ENCODE results near the gene DNAL4.

The DNAL4 gene

DNA sequence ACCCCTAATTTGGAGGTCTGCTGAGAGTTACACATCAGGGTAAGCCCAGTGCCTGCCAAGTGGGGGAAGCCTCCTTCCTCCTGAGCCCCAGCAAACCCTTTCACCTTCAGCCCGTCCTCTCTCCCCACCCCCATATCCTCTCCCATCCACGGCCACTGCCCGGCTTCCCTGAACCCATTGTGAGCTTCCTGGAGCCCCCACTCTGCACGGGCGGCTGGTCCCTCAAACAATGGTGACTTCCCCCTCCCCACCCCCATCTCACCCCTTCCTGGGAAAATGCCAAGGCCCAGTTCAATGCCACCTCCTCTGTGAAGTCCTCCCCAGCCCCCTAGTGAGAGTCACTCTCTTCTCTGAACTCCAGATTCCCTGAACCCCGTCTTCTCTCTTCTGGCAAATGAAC lies 17.9 kb downstream of the DNAL4 start:
- TF ChIP-seq SIN3A (IDR thresholded peaks at IDR 0.05; ENCODE audit: borderline replicate concordance, insufficient read depth, low read length) (no peak), FOXP2 (optimal IDR thresholded peaks at IDR 0.05; ENCODE audit: borderline replicate concordance, extremely low read depth, extremely low read length, insufficient read depth) (no peak), TAF1 (IDR thresholded peaks at IDR 0.05; ENCODE audit: borderline replicate concordance, insufficient read depth, low read length) (no peak), POLR2AphosphoS5 (IDR thresholded peaks at IDR 0.05; ENCODE audit: low read depth, low read length) (no peak)
- TF ChIP-seq, protein P1, sequence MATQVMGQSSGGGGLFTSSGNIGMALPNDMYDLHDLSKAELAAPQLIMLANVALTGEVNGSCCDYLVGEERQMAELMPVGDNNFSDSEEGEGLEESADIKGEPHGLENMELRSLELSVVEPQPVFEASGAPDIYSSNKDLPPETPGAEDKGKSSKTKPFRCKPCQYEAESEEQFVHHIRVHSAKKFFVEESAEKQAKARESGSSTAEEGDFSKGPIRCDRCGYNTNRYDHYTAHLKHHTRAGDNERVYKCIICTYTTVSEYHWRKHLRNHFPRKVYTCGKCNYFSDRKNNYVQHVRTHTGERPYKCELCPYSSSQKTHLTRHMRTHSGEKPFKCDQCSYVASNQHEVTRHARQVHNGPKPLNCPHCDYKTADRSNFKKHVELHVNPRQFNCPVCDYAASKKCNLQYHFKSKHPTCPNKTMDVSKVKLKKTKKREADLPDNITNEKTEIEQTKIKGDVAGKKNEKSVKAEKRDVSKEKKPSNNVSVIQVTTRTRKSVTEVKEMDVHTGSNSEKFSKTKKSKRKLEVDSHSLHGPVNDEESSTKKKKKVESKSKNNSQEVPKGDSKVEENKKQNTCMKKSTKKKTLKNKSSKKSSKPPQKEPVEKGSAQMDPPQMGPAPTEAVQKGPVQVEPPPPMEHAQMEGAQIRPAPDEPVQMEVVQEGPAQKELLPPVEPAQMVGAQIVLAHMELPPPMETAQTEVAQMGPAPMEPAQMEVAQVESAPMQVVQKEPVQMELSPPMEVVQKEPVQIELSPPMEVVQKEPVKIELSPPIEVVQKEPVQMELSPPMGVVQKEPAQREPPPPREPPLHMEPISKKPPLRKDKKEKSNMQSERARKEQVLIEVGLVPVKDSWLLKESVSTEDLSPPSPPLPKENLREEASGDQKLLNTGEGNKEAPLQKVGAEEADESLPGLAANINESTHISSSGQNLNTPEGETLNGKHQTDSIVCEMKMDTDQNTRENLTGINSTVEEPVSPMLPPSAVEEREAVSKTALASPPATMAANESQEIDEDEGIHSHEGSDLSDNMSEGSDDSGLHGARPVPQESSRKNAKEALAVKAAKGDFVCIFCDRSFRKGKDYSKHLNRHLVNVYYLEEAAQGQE (IDR thresholded peaks at IDR 0.05; ENCODE audit: insufficient read depth in 1 of 2, low read depth in 2 of 2, low read length in 2 of 2) = no peak

DNA sequence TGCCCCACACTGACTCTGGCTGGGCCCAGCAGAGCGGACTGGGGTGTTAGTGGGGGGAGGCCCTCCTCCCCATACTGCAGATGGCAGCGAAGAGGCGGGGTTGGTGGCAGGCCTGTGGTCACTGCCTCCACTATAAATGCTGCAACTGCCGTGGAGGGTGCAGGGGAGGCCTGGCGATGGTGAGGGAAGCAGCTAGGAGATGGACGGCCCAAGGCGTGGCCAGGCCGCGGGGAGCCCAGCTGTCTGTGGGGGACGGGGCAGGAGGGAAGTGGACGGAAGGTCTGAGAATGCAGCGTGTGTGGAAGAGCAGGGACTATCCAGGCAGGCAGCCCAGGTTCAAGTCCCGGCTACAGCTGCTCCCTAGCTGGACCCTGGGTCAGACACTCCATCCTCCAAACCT lies 18.3 kb downstream of the DNAL4 start:
- TF ChIP-seq, protein P1 (IDR thresholded peaks at IDR 0.05; ENCODE audit: insufficient read depth in 1 of 2, low read depth in 2 of 2, low read length in 2 of 2) = no peak
- TF ChIP-seq POLR2AphosphoS5 (IDR thresholded peaks at IDR 0.05; ENCODE audit: low read depth, low read length) = no peak
- TF ChIP-seq FOXP2 (optimal IDR thresholded peaks at IDR 0.05; ENCODE audit: borderline replicate concordance, extremely low read depth, extremely low read length, insufficient read depth) = no peak
- TF ChIP-seq SIN3A (IDR thresholded peaks at IDR 0.05; ENCODE audit: borderline replicate concordance, insufficient read depth, low read length) = no peak
- no peak for TF ChIP-seq TAF1 (IDR thresholded peaks at IDR 0.05; ENCODE audit: borderline replicate concordance, insufficient read depth, low read length)

GRCh38 chr22:38774496-38775166 lies 19.3 kb downstream of the DNAL4 start:
- TF ChIP-seq SIN3A (IDR thresholded peaks at IDR 0.05; ENCODE audit: borderline replicate concordance, insufficient read depth, low read length) = no peak
- TF ChIP-seq FOXP2 (optimal IDR thresholded peaks at IDR 0.05; ENCODE audit: borderline replicate concordance, extremely low read depth, extremely low read length, insufficient read depth) = no peak
- TF ChIP-seq TAF1 (IDR thresholded peaks at IDR 0.05; ENCODE audit: borderline replicate concordance, insufficient read depth, low read length) = no peak
- TF ChIP-seq POLR2AphosphoS5 (IDR thresholded peaks at IDR 0.05; ENCODE audit: low read depth, low read length) = no peak
- TF ChIP-seq, protein P1 (IDR thresholded peaks at IDR 0.05; ENCODE audit: insufficient read depth in 1 of 2, low read depth in 2 of 2, low read length in 2 of 2) = no peak

GRCh38 chr22:38773363-38773946 lies 20.5 kb downstream of the DNAL4 start:
- no peak for TF ChIP-seq POLR2AphosphoS5 (IDR thresholded peaks at IDR 0.05; ENCODE audit: low read depth, low read length)
- no peak for TF ChIP-seq SIN3A (IDR thresholded peaks at IDR 0.05; ENCODE audit: borderline replicate concordance, insufficient read depth, low read length)
- TF ChIP-seq TAF1 (IDR thresholded peaks at IDR 0.05; ENCODE audit: borderline replicate concordance, insufficient read depth, low read length) = no peak
- TF ChIP-seq, protein P1 (IDR thresholded peaks at IDR 0.05; ENCODE audit: insufficient read depth in 1 of 2, low read depth in 2 of 2, low read length in 2 of 2) = no peak
- no peak for TF ChIP-seq FOXP2 (optimal IDR thresholded peaks at IDR 0.05; ENCODE audit: borderline replicate concordance, extremely low read depth, extremely low read length, insufficient read depth)

All from PFSK-1 (cell line).